COLO829 (cell line): ENCODE data around the gene NUP54.
A peak's percentile ranks its signal among the peaks of the same experiment; 100 is the strongest.

ENCODE experiments used
- DNase-seq: peaks from one replicate; pipeline ENCODE4 v3.0.0; 2012; ENCODE audit warnings: low spot score

Gene NUP54

DNA sequence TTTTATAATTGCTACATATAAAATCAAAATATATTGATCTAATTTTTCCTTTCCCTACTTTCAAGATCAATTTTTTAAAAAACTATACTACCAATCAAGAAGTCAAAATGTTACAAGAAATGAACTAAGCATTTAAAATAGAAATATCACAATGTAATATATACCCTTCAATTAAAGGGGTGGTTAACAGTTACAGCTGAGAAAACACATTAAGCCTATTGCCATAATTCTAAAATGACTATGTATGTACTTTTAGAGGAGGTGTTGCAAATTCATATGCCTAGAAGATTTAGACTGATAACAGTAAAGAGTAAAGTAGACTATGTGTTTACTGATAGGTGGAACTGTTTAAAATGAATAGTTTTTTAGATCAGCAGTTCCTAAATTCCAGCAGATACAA lies 3.7 kb downstream of the NUP54 start:
- no peak for DNase-seq

DNA sequence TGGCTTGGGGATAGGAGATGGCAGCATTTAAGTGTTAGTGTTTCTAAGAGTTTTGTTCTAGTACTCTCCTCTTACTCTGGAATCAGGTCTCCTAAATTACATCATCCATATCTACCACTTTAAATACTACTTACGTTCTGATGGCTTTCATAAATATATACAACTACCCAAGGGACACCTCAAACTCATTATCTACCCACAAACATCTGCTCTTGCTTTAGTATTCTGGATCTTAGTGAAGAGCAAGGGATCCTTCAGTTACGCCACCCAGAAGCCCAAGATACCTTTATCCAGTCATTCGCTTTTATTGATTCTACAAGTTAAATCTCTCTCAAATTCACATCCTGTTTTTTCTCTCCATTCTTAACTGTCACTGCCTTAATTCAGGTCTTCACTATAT lies 7.0 kb downstream of the NUP54 start:
- no peak for DNase-seq

DNA sequence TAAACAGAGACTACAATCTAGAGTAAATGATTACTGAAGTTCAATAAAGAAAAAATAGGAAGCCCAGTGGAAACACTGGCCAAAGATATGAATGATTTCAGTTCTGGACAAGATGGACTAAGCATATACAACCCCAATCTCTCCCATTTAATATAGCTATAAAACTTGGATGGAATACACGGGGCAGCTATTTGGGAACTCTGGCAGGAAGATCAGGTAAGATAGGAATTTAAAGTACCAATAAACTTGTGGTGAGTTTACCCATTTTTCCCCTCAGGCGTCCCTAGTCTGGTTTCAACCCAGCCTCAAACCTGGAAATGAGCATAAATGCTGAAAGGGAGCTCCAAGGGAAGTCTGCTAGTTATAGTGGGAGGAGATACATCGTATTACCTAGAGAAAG lies 20.4 kb downstream of the NUP54 start:
- DNase-seq: no peak

DNA sequence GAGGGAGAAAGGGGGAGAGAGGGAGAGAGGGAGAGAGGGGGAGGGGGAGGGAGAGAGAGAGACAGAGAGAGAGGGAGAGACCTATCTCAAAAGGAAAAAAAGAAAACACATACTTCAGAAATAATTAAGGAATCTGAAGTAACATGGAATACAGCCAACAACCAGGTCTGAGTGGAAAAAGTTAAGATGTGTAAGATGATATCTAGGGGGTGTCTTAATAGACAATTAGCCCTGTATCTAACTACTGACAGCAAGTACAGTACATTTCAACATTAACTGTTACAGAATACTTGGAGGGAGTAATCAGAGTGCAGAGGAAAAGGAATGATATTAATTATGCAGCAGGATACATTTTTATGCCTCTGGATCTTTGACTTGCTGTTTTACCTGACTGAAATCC lies 22.4 kb downstream of the NUP54 start:
- DNase-seq: no peak

DNA sequence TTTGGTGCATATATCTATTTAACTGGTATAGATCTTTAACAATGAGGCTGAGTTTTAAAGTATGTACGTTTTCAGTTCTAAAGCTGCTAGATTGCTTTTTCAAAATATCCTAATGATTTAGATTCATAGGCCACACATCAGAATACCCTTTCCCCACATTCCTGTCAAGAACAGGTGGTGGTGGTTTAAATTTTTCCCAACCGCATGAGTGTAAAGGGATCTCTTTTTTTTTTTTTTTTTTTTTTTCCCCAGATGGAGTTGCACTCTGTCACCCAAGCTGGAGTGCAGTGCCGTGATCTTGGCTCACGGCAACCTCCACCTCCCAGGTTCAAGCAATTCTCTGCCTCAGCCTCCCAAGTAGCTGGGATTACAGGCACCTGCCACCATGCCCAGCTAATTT lies 28.0 kb downstream of the NUP54 start:
- DNase-seq: no peak

DNA sequence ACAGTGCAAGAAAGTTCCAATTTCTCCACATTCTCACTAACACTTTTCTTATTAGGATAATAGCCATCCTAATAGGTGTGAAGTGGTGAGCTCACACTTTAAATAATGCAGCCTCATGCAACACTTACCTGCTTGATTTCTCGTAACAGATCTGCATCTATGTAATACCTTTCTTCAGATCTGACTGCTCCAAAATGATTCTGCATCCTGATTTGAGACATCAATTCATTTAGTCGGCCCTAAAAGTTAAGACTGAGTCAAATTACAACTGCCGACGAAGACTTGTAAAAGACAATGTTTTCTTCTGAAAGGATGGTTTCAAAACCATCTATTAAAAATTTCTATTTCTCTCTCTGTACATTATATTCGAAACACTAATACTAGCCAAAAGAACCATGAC lies 30.7 kb downstream of the NUP54 start:
- DNase-seq: no peak

DNA sequence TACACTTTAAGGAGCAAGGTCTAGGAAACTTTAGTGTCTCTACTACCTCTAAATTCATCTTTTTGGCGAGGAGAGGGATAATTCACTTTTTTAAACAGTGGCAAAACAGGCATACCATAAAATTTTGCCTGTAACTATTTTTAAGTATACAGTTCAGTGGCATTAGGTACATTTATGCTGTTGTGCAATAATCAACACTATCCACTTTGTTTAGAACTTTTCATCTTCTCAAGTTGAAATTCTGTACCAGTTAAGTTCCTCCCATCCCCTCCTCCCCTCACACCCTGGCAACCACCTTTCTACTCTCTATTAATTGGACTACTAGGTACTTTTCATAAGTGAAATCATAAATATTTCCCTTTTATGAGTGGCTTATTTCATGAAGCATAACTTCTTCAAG lies 31.4 kb downstream of the NUP54 start:
- DNase-seq: no peak

DNA sequence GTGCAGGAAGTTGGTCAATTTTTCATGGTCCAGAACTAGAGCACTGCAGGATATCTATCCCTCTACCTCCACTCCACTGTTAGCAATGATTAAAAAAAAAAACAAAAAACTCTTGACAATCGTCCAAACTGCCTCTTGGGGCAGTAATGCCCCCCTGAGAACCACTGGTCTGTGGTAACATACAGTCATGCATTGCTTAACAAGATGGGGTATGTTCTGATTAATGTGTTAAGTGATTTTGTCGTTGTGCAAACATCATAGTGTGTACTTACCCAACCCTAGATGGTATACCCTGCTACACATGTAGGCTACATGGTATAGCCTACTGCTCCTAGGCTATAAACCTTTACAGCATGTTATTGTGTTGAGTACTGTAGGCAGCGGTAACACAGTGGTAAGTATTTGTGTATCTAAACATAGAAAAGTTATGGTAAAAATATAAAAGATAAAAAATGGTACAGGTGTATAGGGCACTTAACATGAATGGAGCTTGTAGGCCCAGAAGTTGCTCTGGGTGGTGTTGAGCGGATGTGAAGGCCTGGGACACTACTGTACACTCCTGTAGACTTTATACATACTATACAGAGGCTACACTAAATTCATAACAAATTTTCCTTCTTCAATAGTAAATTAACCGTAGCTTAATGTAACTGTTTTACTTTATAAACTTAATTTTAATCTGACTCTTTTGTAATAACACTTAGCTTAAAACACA lies 39.6 kb downstream of the NUP54 start:
- no peak for DNase-seq

DNA sequence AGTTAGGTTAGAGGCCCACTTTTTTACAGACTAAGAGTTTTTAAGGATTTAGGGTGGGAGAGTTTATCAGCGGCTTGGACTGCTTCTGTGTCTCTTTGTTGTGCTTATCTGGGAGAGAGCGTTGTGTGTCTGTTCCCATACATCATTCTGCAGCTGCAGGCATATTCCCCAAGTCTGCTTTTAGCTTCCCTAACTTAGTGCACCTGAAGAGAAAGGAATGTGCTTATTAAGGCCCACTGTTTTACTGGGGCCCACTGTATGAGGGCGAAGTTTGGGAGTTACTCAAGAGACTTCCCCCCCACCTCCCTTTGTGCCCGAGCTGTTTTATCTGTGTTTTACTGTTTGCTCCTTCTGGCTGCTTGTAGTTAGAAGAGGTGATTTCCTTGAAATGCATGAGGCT lies 41.8 kb downstream of the NUP54 start:
- DNase-seq: no peak

DNA sequence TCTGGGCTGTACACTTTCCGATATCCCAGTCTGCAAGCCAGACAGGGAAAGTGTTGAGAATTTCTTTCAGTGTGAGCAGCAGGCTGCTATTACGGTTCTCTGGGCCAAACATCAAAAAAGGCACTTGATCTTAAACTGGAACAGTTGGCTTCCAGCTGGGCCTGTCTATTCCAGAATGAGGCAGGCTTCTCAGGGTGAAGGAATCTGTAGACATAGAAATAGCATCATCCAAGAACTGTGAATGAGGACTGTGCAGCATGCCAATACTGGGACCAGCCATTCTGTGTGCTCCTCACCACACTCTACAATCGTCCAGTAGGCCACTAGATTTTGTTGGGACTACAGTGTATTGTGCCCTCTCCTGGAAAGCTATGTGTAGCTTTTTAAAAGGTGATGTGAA lies 42.5 kb downstream of the NUP54 start:
- no peak for DNase-seq

DNA sequence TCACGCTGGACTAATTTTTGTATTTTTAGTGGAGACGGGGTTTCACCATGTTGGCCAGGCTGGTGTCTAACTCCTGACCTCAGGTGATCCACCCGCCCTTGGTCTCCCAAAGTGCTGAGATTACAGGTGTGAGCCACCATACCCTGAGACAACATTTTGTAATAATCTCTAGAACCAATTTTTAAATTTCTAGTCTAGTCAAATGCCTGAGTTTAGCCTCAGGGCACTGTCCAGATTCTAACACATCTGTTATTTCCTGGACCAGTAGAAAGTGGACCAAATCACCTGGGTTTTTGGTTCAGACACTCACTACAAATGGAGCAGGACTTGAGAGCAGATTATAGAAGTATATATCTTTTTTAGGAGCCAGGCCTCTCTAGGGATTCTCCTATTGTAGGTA lies 52.1 kb downstream of the NUP54 start:
- no peak for DNase-seq

DNA sequence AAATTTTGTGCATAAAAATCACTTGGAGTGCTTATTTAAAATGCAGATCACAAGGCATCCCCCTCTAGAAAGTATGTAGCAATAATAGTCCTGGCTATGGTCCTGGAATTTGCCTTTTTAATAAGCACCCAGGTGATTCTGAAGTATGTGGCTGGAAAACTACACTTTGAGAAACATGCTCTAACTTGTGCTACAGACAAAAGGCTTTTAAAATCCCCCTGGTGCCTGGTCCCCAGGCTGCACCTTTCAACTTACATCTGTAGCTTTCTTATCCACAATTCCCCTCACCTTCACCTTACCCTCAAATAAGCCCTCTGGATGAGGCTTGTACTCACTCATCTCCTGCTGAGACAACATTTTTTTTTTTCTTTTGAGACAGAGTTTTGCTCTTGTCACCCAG lies 52.6 kb downstream of the NUP54 start:
- no peak for DNase-seq

DNA sequence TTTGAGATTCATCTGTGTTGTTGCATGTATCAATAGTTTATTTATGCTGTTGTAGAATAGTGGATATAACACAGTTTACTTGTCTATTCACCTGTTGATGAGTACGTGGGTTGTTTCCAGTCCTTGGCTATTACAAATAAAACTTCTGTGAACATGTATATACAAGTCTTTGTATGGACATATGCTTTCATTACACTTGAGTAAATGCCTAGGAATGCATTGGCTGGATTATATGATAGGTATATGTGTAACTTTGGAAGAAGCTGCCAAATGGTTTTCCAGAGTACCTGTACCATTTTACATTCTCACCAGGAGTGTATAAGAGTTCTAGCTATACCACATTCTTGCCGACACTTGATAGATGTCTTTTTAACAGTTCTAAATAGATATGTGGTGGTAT lies 57.1 kb downstream of the NUP54 start:
- no peak for DNase-seq

DNA sequence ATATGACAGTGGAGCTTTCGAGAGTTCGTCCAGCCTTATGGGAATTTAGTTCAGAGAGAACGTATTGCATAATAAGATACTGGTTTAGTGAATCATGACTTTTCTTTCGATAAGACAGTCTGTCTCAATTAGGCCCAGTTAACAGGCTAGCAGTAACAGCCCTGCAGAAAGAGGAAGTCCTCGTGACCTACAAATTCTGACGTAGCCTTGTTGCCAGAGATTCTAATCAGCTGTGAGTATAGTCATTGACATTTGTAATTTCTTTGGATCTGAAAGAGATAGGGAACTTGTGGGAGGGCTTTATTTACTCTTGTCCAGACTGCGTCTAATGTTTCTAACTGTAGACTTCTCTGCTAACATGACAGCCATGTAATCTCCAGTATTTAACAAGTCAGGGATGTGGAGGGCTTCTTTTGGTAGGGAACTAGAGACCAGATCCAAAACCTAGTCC lies 57.9 kb downstream of the NUP54 start:
- peak; percentile 94 for DNase-seq

DNA sequence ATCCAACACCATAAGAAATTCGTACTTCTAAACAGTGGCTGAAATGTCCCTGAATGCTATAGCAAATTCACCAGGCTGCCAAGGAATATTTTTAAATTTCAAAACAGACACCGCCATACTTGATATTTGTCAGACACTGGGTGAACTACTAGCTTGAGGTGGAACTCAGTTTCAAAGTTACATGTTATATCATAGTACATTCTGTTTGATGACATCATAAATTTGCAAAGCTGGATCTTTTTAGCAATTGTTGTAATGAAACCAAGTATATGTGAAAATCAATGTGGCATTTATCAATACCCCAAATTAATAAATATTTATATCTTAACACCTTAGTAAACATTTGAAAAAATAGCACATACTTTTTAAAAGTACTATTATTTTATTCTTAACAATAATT lies 59.5 kb downstream of the NUP54 start:
- DNase-seq: no peak

DNA sequence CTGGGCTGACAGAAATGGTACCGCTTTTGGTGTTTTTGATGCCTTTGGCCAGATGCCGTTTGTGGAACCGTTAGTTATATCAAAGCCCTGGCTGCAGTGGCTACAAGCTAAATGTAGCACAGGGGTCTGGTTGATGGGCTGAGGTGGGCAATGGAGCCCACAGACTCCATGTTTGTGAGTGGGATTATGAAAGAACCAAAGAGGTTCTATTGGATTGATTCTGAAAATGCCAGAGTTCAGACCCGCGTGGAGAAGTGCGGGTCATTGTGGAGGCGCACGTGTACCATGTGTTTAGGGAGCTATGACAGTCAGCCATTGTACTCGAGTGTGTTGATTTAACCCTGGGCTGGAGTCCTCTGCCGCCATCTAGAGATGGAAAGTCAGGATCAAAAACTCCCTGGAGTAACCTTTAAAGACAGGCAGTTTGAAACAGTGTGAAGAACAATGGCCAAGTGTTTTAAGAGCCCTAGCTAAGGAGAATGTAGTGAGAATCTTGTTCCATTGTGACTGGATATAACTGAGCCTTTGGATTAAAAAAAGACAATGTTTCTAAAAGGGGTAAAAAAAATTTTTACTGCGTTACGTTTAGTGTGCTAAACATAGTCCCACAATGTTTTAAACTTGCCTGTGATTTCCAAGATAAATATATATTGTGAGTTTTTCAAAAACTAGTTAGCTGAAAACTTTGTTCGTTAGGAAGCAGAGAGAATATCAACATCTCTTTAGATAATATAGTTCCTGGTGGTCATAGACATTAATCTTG lies 61.0 kb downstream of the NUP54 start:
- peak; percentile 94 for DNase-seq

DNA sequence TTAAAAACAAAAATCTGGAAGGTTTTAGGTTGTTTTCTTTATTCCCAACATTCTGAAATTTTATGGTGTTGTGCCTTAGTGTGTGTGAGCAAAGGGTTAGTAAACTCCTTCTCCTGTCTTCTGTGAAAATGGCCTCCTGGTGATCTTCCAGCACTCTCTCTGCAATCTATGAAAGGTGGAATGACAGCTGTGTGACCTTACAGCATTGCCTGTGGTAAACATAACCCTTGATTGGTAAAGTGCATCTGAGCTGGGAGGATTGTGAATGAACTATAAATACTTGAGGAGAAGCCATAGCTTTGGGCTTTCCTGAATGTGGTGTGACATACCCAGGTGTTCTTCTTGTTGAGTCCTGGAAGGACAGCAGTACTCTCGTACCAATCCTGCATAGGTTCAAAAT lies 63.7 kb downstream of the NUP54 start:
- no peak for DNase-seq

DNA sequence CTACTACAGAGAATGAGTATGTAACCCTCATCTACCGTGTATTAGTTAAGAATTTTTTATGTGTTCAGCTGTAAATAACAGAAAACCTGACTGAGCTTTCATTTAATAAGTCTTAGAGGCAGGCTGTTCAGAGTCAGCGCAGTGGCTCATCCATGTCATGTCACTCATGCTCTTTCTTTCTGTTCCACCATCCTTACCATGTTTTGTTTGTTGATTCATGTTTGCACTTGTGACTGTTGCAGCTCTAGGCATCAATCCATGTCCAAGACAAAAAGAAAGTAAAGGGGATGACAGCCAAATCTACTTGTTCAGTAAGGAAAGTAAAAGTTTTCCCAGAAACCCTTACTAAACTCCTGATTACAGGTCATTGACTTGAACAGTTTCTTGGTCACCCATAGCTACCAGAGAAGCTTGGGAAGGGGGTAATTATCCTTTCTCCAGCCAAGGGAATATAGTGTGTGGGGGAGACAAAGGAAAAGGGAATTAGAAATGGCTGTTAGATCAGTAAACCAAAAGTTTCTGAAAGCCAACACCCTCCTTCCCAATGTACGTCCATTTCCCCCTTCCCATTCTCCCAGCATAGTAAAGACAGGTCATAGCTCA lies 64.7 kb downstream of the NUP54 start:
- DNase-seq: no peak

DNA sequence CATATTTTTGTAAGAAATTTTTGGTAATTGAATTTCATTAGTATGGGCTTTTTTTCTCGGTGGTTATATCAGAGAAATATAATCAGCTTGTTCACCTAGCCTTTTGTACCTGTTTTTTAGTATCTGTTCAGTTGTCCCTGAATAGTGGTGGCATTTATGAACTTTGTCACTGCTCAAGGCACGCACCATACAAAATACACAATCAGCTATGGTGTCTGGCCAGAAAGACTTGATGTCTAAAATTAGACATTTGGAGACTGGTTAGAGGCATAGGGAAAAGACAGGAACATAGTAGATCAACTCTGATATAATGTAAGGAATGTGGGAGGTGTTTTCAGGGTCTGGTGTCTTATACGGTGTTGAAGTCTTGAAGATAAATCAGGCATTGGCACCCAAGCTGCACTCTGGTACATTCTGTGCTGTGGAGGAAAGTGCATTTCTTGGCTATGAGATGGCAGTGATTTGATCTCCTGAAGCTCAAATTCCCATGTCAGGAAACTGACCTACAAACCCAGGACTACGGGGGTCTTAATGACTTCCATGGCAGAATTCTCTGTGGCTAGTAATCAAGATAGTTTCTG lies 70.1 kb downstream of the NUP54 start:
- DNase-seq: no peak

DNA sequence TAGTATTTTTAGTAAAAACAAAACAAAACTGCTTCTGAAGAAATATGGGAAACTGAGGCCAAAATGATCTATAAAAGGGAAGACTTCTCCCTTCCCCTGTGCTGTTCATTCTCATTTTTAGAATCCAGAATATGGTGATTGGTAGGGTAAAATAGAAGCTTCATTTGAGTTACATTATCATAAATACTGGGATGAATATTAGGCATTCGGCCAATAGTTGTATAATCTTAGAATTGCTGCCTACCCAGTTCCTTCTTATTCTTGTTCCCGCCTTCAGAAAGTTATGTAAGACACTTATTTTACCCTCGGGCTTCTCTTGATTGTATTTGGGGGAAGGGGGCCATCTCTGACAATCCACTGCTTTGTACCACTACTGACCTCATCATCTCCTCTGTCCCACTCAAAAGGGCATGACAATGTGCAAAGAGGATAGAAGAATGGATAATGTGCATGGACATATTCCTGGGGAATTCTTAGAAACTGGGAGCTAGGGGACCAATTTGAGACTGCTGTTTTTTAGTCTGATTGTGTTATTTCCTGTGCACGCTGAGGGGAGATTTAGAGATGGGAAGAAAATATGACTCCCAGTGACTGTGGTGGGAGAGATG lies 73.1 kb downstream of the NUP54 start:
- DNase-seq: peak; percentile 63

DNA sequence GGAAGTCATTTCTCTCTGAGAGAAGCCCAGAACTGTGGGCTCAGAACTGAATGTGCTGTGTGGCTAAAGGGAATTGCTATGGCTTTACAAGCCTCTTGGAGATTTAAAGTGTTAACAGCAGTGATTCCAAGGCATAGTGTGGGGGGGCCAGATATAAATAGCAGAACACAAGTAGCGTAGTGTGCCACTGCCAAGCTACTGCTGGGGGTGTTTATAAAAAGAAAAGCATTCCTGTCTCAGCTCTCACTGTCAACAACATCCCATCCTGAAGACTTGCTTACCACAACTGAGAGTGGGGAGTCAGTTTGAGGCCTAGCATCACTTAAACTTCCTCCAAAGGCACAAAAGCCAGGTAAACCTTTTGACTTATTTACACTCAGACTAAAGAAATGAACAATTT lies 73.7 kb downstream of the NUP54 start, which contains the start of gene ART3:
Gene ART3 (plus strand): TSS at position 242 of the 400 bp plus-strand sequence. CDS start 1,181 bp downstream, outside the sequence.
- DNase-seq: no peak

DNA sequence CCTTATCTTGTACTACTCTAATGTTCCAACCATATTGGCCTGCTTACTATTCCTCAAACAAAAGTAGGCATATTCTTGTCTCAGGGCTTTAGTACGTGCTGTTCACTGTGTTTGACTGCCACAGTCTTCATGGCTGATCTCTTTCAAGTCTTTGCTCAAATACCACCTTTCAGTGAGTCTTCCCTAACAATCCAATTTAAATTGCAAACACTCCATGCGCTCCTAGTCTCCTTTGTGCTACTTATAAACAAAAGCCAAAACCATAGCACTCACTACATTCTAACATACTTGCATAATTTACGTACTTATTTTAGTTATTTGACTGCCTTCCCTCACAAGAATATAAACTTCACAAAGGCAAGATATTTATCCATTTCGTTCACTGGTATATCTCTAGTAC lies 75.4 kb downstream of the NUP54 start:
- no peak for DNase-seq
